Head of caudate nucleus (tissue), 42 donors: ENCODE measurements around the gene SLIT3.
A peak's percentile ranks its signal among the peaks of the same experiment; 100 is the strongest.

Source experiments
- DNase-seq, 42 donors: peaks; one replicate each; pipeline versions ENCODE4 v3.0.0 to v3.0.0-alpha.2; 2020 to 2021; ENCODE audit warnings: mixed read lengths in 7 of 42
- intact Hi-C: fragments of 100-400 bp; cut with DNase I; formaldehyde crosslinking; loops from one replicate; pipeline ENCODE4 v1.15.0; 2022

SLIT3 gene

GRCh38 chr5:168680395-168680794 is 620.5 kb downstream of the SLIT3 start:
- intact Hi-C loops: no loop called here
- no peak for DNase-seq

DNA sequence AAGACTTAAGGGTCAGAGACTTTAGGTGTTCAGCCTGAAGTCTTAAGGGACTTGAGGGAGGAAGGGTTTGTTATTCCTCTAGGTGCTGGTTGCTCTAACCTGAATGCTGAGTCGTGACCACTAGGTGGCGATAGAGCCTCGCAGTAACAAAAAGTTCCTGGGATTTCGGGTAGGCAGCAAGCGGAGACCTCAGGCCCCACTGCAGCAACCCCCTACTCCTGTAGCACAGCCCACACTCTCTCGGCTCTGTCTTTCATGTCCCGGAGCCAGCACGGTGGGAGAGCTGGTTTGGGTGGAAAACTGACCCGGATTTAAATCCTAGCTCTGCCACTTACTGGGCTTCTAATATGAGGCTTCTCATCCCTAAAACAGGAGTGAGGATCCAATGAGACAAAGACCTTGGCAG is 621.4 kb downstream of the SLIT3 start:
- DNase-seq: peak; percentile 22 to 93 (median 82)

DNA sequence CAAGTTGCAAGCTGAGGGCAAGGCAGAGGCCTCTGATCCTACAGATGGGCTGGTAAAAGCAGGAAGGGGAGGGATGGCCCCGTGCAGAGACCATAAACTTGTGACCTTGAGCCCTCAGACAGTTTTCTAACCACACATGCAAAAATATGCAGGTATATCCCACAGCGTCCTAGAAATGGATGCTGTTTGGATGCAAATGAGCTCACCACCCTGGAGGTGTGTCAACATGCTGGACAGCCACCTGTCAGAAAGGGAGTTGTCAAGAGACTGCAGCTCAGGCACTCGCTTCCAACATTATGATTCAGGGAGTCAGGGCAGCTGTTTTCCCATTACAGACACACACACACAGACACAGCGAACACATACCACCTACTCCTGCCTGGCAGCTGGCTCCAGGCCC is 624.4 kb downstream of the SLIT3 start:
- intact Hi-C loops: loop anchor here (10.0 kb wide), 1 partner anchor 618 kb away; no protein-coding TSS in a partner anchor
- no peak for DNase-seq

More for the DNA sequence above, 621.4 kb downstream of the SLIT3 start:
- intact Hi-C loops: loop anchor here (10.0 kb wide), 1 partner anchor 615 kb away; no protein-coding TSS in a partner anchor

- DNase-seq: no peak
- intact Hi-C loops: loop anchor here (10.0 kb wide), 1 partner anchor 619 kb away; no protein-coding TSS in a partner anchor
These were observed 625.0 kb downstream of the SLIT3 start for GRCh38 chr5:168675883-168676408.

GRCh38 chr5:168674893-168675482 is 626.0 kb downstream of the SLIT3 start:
- intact Hi-C loops: loop anchor here (10.0 kb wide), 1 partner anchor 620 kb away; no protein-coding TSS in a partner anchor
- DNase-seq: peak in 14 of 42 donors; percentile 18 to 66 (median 38)

DNA sequence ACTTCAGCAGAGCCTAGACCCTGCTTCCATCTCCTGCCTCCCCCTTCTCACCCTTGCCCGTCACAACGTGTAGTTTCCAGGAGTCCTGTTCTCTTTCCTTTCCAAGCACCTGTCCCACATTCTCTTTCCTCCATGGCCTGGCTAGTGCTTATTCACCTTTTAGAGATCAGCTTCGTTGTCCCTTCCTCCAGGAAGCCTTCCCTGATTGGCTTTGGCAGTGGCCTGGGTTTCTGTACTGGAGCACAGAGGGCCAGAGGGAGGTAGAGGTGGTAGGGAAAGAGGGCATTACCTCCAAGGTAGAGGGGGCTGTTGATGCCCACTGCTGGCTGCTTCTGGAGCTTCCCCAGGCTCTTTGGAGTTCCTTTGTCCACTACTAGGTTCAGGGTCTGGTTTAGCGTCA is 628.1 kb downstream of the SLIT3 start:
- intact Hi-C loops: loop anchor here (10.0 kb wide), 1 partner anchor 622 kb away; no protein-coding TSS in a partner anchor
- no peak for DNase-seq

GRCh38 chr5:168672016-168672415 is 628.9 kb downstream of the SLIT3 start:
- intact Hi-C loops: loop anchor here (10.0 kb wide), 1 partner anchor 623 kb away; no protein-coding TSS in a partner anchor
- no peak for DNase-seq

DNA sequence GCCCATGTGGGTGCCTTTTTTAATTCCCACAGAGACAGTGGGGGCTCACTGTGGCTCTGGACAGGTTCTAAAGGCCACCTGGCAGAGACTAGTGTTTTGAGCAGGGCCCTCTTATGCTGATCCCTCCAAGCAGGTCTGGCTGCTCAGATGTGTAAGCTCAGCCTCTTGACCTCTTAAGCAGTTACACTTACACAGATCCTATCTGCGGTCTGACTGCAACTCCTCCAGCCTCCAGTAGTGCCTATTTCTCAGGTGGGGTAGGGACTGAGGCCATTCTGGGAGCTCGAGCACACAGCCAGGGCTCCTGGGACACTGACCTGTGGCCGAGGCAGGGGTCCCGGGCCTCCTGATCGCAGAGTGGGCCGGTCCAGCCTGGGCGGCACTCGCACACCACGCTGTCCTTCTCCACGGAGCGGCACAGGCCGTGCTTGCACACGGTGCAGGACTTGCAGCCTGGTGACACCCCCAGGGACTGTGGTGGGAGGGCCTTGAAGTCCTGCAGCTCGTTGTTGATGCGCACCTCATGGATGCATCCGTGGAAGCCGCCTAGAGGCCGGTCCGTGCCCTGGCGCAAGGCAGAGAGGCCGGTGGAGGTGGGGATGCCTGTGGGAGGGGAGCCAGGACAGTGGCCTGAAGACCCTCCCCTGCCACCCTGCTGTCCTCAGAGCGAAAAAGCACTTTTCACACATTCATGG is 629.9 kb downstream of the SLIT3 start:
- no peak for DNase-seq
- intact Hi-C loops: loop anchor here (10.0 kb wide), 1 partner anchor 624 kb away; no protein-coding TSS in a partner anchor

GRCh38 chr5:168669668-168670378 is 631.1 kb downstream of the SLIT3 start:
- intact Hi-C loops: loop anchor here (10.0 kb wide), 1 partner anchor 625 kb away; no protein-coding TSS in a partner anchor
- DNase-seq: peak in 1 of 42 donors; percentile 17

DNA sequence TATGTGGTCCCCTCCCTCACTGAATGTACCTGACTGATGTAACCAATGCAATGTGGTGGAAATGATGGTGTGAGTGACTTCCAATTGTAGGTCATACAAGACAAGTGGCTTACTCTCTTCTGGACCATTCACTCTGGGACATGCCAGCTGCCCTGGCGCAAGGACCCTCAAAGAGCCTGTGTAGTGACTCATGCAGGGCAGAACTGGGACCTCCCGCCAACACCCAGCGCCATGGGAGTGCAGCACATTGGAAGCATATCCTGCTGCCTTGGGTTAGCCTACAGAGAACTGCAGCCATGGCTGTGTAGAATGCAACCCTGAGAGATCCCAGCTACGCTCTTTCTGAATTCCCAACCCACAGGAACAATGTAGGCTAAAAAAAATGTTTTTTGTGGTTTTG is 631.8 kb downstream of the SLIT3 start:
- DNase-seq: no peak
- intact Hi-C loops: no loop called here

DNA sequence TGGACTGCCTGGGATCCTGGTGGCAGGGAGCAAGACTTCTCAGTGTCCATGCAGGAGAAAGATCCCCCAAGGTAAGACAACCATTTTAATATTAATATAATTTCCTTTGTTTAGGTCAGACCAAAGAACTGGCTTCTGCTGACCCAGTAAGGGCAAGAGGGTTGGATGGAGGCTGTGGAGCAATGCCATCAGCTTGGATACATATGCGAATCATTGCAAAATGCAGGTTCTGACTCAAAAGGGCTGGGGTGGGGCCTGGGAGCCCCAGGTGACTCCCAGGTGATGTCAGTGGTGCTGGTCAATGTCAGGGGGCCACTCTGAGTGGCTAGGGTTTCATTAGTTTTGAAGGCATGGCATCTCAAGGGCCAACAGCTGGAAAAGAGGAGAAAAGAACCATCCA is 632.9 kb downstream of the SLIT3 start:
- intact Hi-C loops: no loop called here
- DNase-seq: no peak

DNA sequence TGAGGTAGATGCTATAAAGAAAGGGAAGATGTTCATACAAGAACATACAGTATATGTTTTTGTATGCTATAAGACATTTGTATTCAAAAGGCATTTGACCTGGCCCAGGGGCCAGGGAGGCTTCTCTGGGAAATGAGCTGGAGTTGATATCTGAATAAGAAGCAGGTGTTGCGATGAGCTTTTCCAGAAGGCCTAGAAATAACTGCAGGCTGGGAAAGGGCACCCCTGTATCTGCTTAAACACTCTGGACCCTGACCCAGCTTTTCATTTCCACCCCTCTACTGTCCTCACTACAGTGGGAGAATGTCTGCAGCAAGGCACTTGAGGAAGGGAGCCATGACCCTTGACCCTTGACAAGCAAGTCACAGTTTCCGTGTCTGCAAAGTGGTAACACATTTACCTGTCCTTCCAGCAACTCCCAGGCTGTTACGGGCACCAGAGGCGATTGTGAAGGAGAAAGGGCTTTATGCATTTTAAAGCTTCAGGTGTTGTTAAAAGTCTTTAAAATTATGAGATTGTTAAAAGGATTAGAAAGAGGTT is 633.6 kb downstream of the SLIT3 start:
- intact Hi-C loops: no loop called here
- DNase-seq: no peak

- intact Hi-C loops: no loop called here
These were observed 634.6 kb downstream of the SLIT3 start for GRCh38 chr5:168666356-168666755.

GRCh38 chr5:168663276-168664004 is 637.5 kb downstream of the SLIT3 start:
- DNase-seq: no peak

More at GRCh38 chr5:168666356-168666755, 634.6 kb downstream of the SLIT3 start:
- DNase-seq: no peak

DNA sequence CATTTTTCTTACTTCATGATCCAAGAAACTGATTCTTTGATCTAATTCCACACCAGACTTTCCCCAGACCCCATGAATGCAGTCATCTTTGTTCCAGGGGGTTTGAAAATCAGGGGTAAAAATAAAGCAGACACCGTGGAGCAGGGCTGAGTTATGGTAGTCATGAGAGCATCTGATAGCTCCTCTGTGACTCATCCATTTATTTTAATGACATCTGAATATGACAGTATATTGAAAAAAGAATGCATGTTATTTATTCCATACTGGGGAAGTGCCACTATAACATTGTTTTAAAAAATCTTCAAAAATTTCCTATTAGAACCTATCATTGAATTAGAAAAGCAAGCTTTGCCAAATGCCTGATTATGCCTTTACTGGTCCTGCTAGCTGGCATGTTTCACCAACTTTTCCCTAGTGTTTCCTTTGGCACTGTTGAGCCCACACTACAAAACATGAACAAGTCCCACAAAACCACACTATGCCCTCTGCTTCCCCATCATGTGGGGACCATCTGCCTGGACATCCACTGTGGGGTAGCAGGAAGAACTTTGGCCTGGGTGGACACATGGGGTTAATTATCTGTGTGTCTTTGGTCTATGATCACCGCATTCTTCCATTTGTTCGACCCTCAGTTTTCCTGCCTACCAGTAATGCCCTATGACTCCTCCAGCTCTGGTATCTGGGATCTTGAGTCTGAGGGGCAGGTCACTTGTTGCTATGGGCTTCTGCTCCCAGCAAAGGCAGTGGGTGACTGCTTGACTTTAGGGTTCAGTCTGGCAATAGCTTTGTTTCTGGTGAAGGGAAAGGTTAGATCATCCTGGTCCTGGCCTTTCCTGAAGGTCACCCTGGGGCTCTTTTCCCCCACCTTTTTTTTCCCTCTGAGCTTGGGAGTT is 639.1 kb downstream of the SLIT3 start:
- intact Hi-C loops: no loop called here
- no peak for DNase-seq

More at GRCh38 chr5:168663276-168664004, 637.5 kb downstream of the SLIT3 start:
- intact Hi-C loops: no loop called here

GRCh38 chr5:168660691-168661090 is 640.2 kb downstream of the SLIT3 start:
- intact Hi-C loops: no loop called here
- no peak for DNase-seq

DNA sequence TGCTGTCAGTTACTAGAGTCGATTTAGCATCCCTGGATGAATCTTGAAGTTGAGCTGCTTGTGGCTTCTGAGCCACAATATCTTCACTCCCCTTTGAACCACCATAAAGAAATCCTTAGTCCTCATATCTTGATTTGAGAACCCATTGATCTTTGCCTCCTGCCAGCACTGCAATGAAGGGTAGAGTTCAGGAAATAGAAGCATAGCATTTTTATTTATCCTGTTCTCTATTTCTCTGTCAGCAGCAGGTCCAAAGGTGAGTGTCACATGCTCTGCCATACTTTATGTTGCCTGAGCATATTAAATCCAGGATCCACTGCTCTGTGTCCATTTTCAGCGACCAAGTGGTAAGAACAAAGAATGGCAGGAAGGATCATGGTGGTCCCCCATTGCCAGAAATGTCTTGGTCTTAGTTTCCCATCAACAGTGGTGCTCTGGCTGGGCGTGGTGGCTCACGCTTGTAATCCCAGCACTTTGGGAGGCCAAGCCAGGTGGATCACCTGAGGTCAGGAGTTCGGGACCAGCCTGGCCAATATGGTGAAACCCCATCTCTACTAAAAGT is 641.6 kb downstream of the SLIT3 start:
- intact Hi-C loops: no loop called here
- DNase-seq: no peak
